ENCODE results near the gene CHD6.
A peak's percentile ranks its signal among the peaks of the same experiment; 100 is the strongest.

The CHD6 gene

DNA sequence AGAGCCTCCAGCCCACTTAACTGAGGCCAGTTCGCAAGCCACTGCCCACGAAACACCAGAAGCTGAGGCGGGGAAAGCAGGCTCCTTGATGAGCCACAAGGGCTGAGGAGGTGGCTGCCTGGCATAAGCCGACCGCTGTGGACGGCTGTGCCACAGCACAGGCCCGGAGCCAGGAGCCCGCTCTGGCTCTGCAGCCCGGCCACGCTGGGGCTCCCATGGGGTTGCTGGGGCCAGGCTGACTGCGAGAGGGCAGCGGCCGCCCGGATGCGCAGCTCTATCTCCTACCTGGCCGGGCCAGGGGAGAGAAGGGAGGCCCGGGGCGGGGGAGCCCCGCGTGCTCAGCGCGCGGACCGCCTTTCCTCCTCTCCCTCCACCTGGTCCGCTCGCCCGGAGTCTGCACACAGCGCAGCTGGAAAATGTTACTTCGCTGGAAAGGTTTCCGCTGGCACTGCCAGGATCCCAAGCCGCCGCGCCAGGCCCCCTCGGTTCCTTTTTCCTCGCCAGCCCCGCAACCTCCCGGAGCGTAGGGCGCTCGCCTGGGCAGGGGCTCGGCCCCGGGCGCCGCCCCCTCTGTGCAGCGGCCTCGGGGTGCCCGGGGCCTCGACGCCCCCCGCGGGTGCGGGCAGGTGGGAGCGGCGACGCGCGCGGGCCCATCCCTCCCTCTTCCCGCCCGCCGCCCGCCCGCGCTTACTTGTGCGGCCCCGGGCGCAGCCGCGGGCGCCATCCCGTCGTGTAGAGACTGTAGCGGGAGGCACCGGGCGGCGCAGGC is 252.2 kb downstream of the CHD6 start:
- peak; percentile 76 for DNase-seq

DNA sequence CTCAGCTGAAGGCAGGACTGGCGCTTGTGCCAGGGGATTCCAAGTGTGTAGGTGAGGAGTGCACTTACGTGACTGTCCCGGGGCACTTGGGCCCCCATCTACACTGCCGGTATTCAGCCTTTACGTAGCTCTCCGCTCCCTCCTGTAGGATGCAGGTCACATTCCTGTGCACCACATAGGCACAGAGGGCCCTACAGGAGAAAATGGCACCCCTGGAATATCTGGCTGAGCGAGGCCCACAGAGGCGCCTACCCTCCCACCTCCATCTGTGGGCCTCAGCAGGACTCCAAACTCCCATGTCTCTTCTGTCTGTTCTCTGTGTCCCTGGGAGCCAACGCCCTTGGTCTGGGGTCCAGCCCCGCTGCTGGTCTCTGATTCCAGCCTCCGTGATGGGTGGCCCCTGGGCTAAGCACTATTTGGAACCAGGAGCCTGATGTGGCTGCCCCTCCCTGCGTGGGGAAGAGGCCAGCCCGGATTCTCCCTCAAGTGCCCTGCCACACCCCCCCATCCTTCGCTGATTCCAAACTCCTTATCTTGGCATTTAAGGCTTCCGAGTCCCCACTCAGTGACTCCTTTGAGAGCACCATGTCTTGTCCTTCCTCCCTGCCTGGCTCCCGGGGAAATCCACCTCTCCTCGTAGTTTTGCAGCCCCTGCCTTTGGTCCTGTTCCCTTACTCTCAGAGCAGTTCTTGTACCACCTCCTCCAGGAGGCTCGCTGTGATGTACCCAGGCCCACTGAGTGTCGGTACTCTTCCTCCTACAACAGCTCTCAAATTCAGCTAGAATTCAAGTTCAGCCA is 253.0 kb downstream of the CHD6 start:
- no peak for DNase-seq

GRCh38 chr20:41364236-41364855 is 253.8 kb downstream of the CHD6 start:
- no peak for DNase-seq

DNA sequence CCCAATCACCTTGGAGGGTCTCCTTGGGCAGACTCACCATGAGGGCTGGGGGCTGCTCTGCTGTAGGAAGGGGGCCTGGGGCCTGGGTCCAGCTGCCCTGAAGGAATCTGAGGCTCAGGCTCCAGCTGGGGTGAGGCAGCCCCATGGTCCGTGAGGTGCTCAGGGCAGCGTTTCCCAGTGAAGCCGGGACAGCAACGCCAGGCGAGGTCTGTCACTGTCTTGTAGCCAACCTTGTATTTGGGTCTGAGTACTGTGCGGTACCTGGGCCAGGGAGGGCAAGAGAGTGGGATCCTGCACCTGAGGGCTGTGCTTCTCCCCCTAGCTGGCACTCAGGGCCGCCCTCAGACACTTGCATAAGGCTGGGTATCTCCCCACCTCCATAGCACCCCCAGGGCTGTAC is 254.6 kb downstream of the CHD6 start:
- DNase-seq = no peak

GRCh38 chr20:41362748-41363140 is 255.4 kb downstream of the CHD6 start:
- DNase-seq = no peak

- DNase-seq = no peak
Observed at GRCh38 chr20:41361757-41362747, 256.1 kb downstream of the CHD6 start.

GRCh38 chr20:41360831-41361756 is 257.1 kb downstream of the CHD6 start:
- DNase-seq = no peak

DNA sequence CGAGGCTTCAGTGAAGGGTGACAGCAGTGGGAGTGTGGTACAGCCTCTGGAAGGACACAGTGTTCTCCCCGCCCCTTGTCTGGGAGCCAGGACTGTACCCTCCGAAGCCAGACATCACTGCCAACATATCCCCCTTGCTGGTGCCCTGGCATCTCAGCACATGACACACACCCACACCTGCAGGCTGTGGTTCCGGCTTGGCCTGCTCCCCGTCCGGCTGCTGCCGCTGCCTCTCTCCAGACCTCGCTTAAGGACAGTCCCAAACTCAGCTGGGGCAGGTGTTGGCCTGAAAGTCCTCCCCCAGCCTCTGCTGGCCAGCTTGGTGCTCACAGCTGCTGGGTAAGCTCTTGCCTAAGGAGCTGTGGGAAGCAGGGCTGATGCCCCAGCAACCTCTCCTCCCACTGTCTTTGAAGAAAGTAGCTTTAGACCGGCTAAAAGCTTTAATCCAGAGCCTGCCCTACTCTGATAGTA is 258.6 kb downstream of the CHD6 start:
- DNase-seq = no peak

DNA sequence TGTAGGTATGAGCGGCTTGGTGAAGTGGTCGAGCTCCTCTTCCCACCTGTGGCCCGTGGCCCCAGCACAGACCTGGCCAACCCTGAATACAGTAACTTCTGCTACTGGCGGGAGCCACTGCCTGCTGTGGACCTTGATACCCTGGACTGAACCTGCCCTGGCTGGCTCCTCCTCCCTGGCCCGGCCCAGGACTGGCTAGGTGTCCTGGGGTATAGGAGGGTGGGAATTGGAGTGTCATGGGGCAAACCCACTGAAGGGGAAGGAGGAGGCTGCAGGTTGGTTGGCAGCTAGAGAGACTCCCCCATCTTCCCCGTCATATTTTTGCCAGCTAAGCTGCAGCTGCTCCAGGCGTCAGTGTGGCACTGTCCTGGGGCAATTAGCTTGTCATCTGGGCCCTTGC is 259.5 kb downstream of the CHD6 start:
- no peak for DNase-seq

GRCh38 chr20:41358230-41358629 is 259.9 kb downstream of the CHD6 start:
- no peak for DNase-seq

GRCh38 chr20:41357424-41358163 is 260.6 kb downstream of the CHD6 start:
- DNase-seq = no peak

- no peak for DNase-seq
Observed at GRCh38 chr20:41356951-41357350, 261.2 kb downstream of the CHD6 start.

GRCh38 chr20:41355598-41356203 is 262.5 kb downstream of the CHD6 start:
- DNase-seq = no peak

GRCh38 chr20:41355192-41355591 is 263.0 kb downstream of the CHD6 start:
- DNase-seq = no peak

DNA sequence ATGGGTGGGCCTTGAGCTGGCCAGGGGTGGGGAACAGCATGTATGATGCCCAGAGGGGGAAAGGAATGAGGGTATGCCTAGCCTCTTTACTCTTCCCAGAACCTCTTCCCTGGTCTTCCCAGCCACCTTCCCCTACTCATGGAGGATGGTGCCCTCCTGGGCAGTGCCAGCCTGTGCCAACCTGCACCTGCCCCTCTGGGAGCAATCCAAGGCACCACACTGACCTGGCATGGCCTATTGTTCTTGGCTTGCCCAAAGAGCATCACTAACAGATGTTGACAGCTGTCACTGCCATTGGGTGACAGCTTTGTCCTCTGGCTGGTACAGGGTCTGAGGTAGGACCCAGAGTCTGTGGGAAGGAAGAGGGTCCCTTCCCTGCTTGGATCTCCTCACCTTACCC is 264.6 kb downstream of the CHD6 start:
- DNase-seq = no peak

DNA sequence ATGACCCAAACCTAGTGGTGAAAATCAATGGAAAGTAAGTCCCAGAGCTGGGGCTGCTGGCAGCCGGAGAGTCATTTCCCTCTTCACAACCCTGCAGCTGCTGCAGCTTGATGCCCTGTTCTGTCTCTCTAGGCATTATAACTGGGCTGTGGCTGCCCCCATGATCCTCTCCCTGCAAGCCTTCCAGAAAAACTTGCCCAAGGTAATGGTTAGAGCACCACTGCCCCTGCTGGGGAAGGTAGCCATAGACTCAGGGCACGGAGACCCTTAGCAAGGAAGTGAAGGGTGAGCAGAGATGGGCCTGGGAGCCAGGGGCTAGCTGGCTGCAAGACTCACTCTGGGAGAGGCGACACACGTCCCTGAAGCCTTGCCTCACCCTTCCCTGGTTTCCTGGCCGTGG is 265.5 kb downstream of the CHD6 start:
- DNase-seq = no peak

GRCh38 chr20:41352106-41352505 is 266.1 kb downstream of the CHD6 start:
- no peak for DNase-seq
